Heart right ventricle (tissue), 16 donors: Measurements from ENCODE around the gene KIF21B. TPM values are rescaled to one million over a fixed set of nuclear protein-coding genes. Genes with fewer than 3 reads are reported as not detected.

ENCODE experiments used
- ATAC-seq, 8 donors: fragments of 200-7000 bp; cut with Tn5 transposase; one replicate each; pipeline ENCODE4 v1.9.1; 2020; ENCODE audit warnings: mild to moderate bottlenecking in 8 of 8, moderate library complexity in 8 of 8, moderate number of reproducible peaks in 1 of 8
- DNase-seq, 2 donors: peaks; one replicate each; pipeline ENCODE4 v3.0.0-alpha.2; 2020
- H3K27ac ChIP-seq, 10 donors: fragments of 200-600 bp; sonication (generic) in 2 of 10; one replicate each; pipeline versions ENCODE4 v1.5.0 to v1.8.0; 2020 to 2022; ENCODE audit warnings: mild to moderate bottlenecking in 3 of 10
- H3K27me3 ChIP-seq, 7 donors: fragments of 200-600 bp; one replicate each; pipeline ENCODE4 v1.8.0; 2021 to 2022; ENCODE audit warnings: mild to moderate bottlenecking in 2 of 7
- H3K36me3 ChIP-seq, 9 donors: fragments of 200-600 bp; sonication (generic) in 1 of 9; one replicate each; pipeline versions ENCODE4 v1.5.0 to v1.8.0; 2020 to 2022; ENCODE audit warnings: mild to moderate bottlenecking in 2 of 9
- H3K4me1 ChIP-seq, 9 donors: fragments of 200-600 bp; sonication (generic) in 1 of 9; one replicate each; pipeline versions ENCODE4 v1.5.0 to v1.8.0; 2020 to 2022; ENCODE audit warnings: mild to moderate bottlenecking in 4 of 9
- H3K4me3 ChIP-seq, 10 donors: fragments of 200-600 bp; sonication (generic) in 2 of 10; one replicate each; pipeline versions ENCODE4 v1.5.0 to v1.8.0; 2020 to 2022; ENCODE audit warnings: mild to moderate bottlenecking in 7 of 10, moderate library complexity in 2 of 10
- H3K9me3 ChIP-seq, 11 donors: fragments of 200-600 bp in 10 of 11; sonication (generic) in 2 of 11; one replicate each; pipeline versions ENCODE4 v1.5.0 to v1.8.0; 2013 to 2022; ENCODE audit warnings: mild to moderate bottlenecking in 2 of 11, control low read depth in 1 of 11, moderate library complexity in 1 of 11
- CTCF ChIP-seq, 9 donors: fragments of 200-600 bp; sonication (generic) in 2 of 9; IDR thresholded peaks; one replicate each; pipeline versions ENCODE4 v1.5.0 to v1.8.0; 2021 to 2022; ENCODE audit warnings: antibody characterized with exemption in 9 of 9, mild to moderate bottlenecking in 5 of 9, moderate library complexity in 1 of 9
- WGBS, 2 donors: extraction: QIAGEN DNeasy Blood & Tissue Kit; methylation state at CpG; one replicate each; pipeline ENCODE4 v1.1.7; 2013; ENCODE audit warnings: inconsistent platforms in 1 of 2; 5-methylcytosine and 5-hydroxymethylcytosine counted together
- intact Hi-C, 10 donors: fragments of 100-400 bp; cut with DNase I; formaldehyde crosslinking; loops; one replicate each; pipeline versions ENCODE4 v1.11.1 to v1.14.2; 2022
- polyA plus RNA-seq, 2 donors: library from polyadenylated mRNA; stranded (reverse); fragments of 200-250 nt; gene quantifications; one replicate each; pipeline ENCODE4 v1.2.3, GENCODE V29; 2013
- total RNA-seq, 10 donors: library from RNA; stranded (reverse); fragmentation: NEBNext Ultra II Directional in 3 of 10; extraction: Animal tissue kit (Norgen Biotek cat#: 25700) in 3 of 10; gene quantifications; one replicate each; pipeline versions ENCODE4 v1.2.1 to v1.2.4, GENCODE V29; 2021 to 2023
- donor health status: Arrhythmogenic right ventricular cardiomyopathy.
- donor health status: ischemic (EF 13 %, LVEDD 7.1; RV severe dilation, severe dysfunction).
- donor health status: healthy with polysubstance abuse.
- donor health status: DM: no; HTN: yes; CAD: no.
- donor health status: DM: no; HTN: no; CAD: no.
- donor health status: ischemic (EF 25% LVEDD 6.9; RV normal size, moderate dysfunction).
- donor health status: ischemic (EF 25% LVEDD 5.7; RV mildly dilated, moderate dysfunction).
- donor health status: healthy.
- donor health status: DM: yes; HTN: yes; CAD: no.
- donor health status: Ischemic cardiomyopathy.
- donor health status: ischemic (EF 35%, LVEDD 5.7; RV mildly dilated, moderate dysfunction).
- donor health status: nonischemic (EF 11% LVEDD 7.7; RV severe dilation, severe dysfunction).
- donor health status: DM: yes; HTN: yes; CAD: no.
- donor health status: PGD.
- donor health status: ischemic (EF 29% LVEDD 5.4; RV normal size, mild dysfunction).
- donor health status: nonischemic (EF 23%, LVEDD 6.1; RV moderate dilation, normal function).

KIF21B gene
- total and polyA plus RNA-seq, 12 donors, result 0.10 to 2.6 (median 0.41) TPM

GRCh38 chr1:201020721-201021629 lies 2.5 kb downstream of the KIF21B start:
- Histone ChIP-seq H3K36me3 (no peaks in the 10 kb centered on the region), H3K9me3 (no peaks in the 10 kb centered on the region), H3K4me1 (peaks cover 0 to 92% (median 23%) of the 10 kb centered on the region in 9 donors), H3K27ac (peak overlapping the region in 2 of 10 donors; percentile 22 to 90), H3K4me3 (peak overlapping the region in 1 of 10 donors; percentile 69), H3K27me3 (peaks cover 0 to 35% (median 20%) of the 10 kb centered on the region in 7 donors)
- TF ChIP-seq CTCF (IDR thresholded peaks at IDR 0.05), result peak in 4 of 9 donors; percentile 11 to 36 (median 17)
- intact Hi-C loops, result no loop called here
- WGBS, 2 donors, result 62 to 67% methylated on average over 11 of the region's 11 CpGs
- ATAC-seq (peak in 2 of 8 donors; percentile 4 to 44), DNase-seq (no peak)

GRCh38 chr1:201020040-201020591 lies 3.4 kb downstream of the KIF21B start:
- DNase-seq (no peak), ATAC-seq (no peak)
- peak overlapping the region in 1 of 10 donors; percentile 10 for H3K4me3 ChIP-seq
- H3K27ac ChIP-seq, result peak overlapping the region in 3 of 10 donors; percentile 16 to 90 (median 26)
- intact Hi-C loops, result no loop called here
- no peak for TF ChIP-seq CTCF (IDR thresholded peaks at IDR 0.05)
- no peaks in the 10 kb centered on the region for H3K9me3 ChIP-seq
- peaks cover 8 to 92% (median 31%) of the 10 kb centered on the region in 9 donors for H3K4me1 ChIP-seq
- H3K27me3 ChIP-seq, result peaks cover 0 to 39% (median 25%) of the 10 kb centered on the region in 7 donors
- no peaks in the 10 kb centered on the region for H3K36me3 ChIP-seq
- 70 to 88% methylated on average over 3 to 4 of the region's 4 CpGs for WGBS, 2 donors

- ATAC-seq (peak in 7 of 8 donors; percentile 4 to 40 (median 18)), DNase-seq (peak in 1 of 2 donors; percentile 39)
- no peak for TF ChIP-seq CTCF (IDR thresholded peaks at IDR 0.05)
- H3K9me3 ChIP-seq, result no peaks in the 10 kb centered on the region
- H3K4me1 ChIP-seq, result peaks cover 8 to 94% (median 36%) of the 10 kb centered on the region in 9 donors
- peaks cover 0 to 44% (median 29%) of the 10 kb centered on the region in 7 donors for H3K27me3 ChIP-seq
- H3K36me3 ChIP-seq, result no peaks in the 10 kb centered on the region
- intact Hi-C loops, result loop anchor here in 1 of 10 donors (5.0 kb wide), 1 partner anchor 1732 kb away; no protein-coding TSS in a partner anchor
- 83 to 85% methylated on average over 5 of the region's 5 CpGs for WGBS, 2 donors
- H3K4me3 ChIP-seq, result peak overlapping the region in 1 of 10 donors; percentile 10
- H3K27ac ChIP-seq, result peak overlapping the region in 2 of 10 donors; percentile 26 to 90
Measured at GRCh38 chr1:201019321-201019977, 4.1 kb downstream of the KIF21B start.

- Histone ChIP-seq H3K4me3 (no peak overlapping the region), H3K27me3 (peaks cover 0 to 52% (median 39%) of the 10 kb centered on the region in 7 donors), H3K36me3 (no peaks in the 10 kb centered on the region), H3K27ac (peak overlapping the region in 1 of 10 donors; percentile 72), H3K4me1 (peaks cover 4 to 100% (median 38%) of the 10 kb centered on the region in 9 donors), H3K9me3 (no peaks in the 10 kb centered on the region)
- ATAC-seq, result no peak
- 82 to 91% methylated on average over 2 of the region's 2 CpGs for WGBS, 2 donors
- TF ChIP-seq CTCF (IDR thresholded peaks at IDR 0.05), result no peak
- intact Hi-C loops, result loop anchor here in 1 of 10 donors (5.0 kb wide), 1 partner anchor 1730 kb away; no protein-coding TSS in a partner anchor
- DNase-seq, result no peak
Measured at GRCh38 chr1:201017828-201018163, 5.7 kb downstream of the KIF21B start.
